ENCODE results near the gene SPNS3. TPM values are rescaled to one million over a fixed set of nuclear protein-coding genes. Genes with fewer than 3 reads are reported as not detected.
A peak's percentile ranks its signal among the peaks of the same experiment; 100 is the strongest.

Gene SPNS3
- total and polyA plus RNA-seq, 8 donors, result 0.37 to 0.92 (median 0.54) TPM; not detected in 4

DNA sequence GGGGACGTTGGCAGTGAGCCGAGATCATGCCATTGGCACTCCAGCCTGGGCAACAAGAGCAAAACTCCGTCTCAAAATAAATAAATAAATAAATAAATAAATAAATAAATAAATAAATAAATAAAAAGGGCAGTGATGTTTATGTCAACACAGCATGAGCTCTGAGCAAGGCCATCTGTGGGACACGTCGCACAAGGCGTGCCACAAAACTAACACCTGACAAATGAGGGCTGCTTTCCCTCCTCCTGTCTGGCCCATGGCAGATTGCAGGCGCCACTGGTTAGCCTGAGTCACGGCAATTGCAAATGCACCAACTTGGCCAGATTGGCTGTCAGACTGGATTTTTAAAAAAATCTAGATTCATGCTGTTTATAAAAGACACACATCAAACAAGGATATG, 25.9 kb upstream of the SPNS3 start:
- no peak overlapping the region for H3K4me3 ChIP-seq
- H3K27ac ChIP-seq, result peak overlapping the region in 2 of 5 donors; percentile 16 to 38
- no peaks in the 10 kb centered on the region for H3K27me3 ChIP-seq
- no peaks in the 10 kb centered on the region for H3K36me3 ChIP-seq
- peaks cover 0 to 3% (median 1%) of the 10 kb centered on the region in 4 donors for H3K4me1 ChIP-seq
- no peak for TF ChIP-seq EP300 (IDR thresholded peaks at IDR 0.05)
- TF ChIP-seq, protein P1, sequence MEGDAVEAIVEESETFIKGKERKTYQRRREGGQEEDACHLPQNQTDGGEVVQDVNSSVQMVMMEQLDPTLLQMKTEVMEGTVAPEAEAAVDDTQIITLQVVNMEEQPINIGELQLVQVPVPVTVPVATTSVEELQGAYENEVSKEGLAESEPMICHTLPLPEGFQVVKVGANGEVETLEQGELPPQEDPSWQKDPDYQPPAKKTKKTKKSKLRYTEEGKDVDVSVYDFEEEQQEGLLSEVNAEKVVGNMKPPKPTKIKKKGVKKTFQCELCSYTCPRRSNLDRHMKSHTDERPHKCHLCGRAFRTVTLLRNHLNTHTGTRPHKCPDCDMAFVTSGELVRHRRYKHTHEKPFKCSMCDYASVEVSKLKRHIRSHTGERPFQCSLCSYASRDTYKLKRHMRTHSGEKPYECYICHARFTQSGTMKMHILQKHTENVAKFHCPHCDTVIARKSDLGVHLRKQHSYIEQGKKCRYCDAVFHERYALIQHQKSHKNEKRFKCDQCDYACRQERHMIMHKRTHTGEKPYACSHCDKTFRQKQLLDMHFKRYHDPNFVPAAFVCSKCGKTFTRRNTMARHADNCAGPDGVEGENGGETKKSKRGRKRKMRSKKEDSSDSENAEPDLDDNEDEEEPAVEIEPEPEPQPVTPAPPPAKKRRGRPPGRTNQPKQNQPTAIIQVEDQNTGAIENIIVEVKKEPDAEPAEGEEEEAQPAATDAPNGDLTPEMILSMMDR (IDR thresholded peaks at IDR 0.05), result no peak
- TF ChIP-seq POLR2A (IDR thresholded peaks at IDR 0.05), result no peak
- peak in 1 of 3 donors; percentile 46 for TF ChIP-seq POLR2AphosphoS5 (IDR thresholded peaks at IDR 0.05)
- 41 to 65% (median 51%) methylated on average over 8 of the region's 8 CpGs for WGBS, 5 donors
- peak; percentile 58 to 69 for DNase-seq
- intact Hi-C loops (cut with DNase I; ENCODE audit: low total_unique reads), result no loop called here
- H3K9me3 ChIP-seq, result no peaks in the 10 kb centered on the region

- Histone ChIP-seq H3K27me3 (no peaks in the 10 kb centered on the region), H3K27ac (no peak overlapping the region), H3K9me3 (no peaks in the 10 kb centered on the region), H3K4me1 (peaks cover 0 to 9% (median 5%) of the 10 kb centered on the region in 4 donors), H3K4me3 (no peak overlapping the region), H3K36me3 (no peaks in the 10 kb centered on the region)
- no peak for DNase-seq
- 73 to 81% (median 79%) methylated on average over 6 of the region's 6 CpGs for WGBS, 5 donors
- intact Hi-C loops (cut with DNase I; ENCODE audit: low total_unique reads), result no loop called here
- TF ChIP-seq EP300 (IDR thresholded peaks at IDR 0.05), result no peak
- TF ChIP-seq POLR2AphosphoS5 (IDR thresholded peaks at IDR 0.05), result no peak
- TF ChIP-seq POLR2A (IDR thresholded peaks at IDR 0.05), result no peak
- TF ChIP-seq, protein P1 (IDR thresholded peaks at IDR 0.05), result no peak
Observed at GRCh38 chr17:4409659-4410058, 24.1 kb upstream of the SPNS3 start.

DNA sequence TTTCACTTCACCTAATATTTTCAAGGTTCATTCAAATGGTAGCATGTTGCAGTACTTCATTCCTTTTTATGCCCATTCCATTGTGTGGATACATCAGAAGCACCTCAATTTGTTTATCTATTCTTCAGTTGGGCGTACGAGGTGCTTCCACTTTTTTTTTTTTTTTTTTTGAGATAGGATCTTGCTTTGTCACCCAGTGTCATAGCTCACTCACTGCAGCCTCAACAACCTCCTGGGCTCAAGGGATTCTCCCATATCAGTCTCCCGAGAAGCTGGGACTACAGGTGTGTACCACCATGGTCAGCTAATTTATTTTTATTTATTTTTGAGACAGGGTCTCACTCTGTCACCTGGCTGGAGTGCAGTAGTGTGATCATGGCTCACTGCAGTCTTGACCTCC, 22.5 kb upstream of the SPNS3 start:
- Histone ChIP-seq H3K9me3 (no peaks in the 10 kb centered on the region), H3K27ac (no peak overlapping the region), H3K27me3 (no peaks in the 10 kb centered on the region), H3K4me3 (no peak overlapping the region), H3K4me1 (peaks cover 0 to 9% (median 5%) of the 10 kb centered on the region in 4 donors), H3K36me3 (no peaks in the 10 kb centered on the region)
- no peak for TF ChIP-seq POLR2AphosphoS5 (IDR thresholded peaks at IDR 0.05)
- TF ChIP-seq, protein P1 (IDR thresholded peaks at IDR 0.05), result no peak
- no peak for TF ChIP-seq POLR2A (IDR thresholded peaks at IDR 0.05)
- no peak for TF ChIP-seq EP300 (IDR thresholded peaks at IDR 0.05)
- intact Hi-C loops (cut with DNase I; ENCODE audit: low total_unique reads), result no loop called here
- WGBS, 5 donors, result 56 to 78% (median 73%) methylated on average over 3 of the region's 3 CpGs
- DNase-seq, result no peak

GRCh38 chr17:4412933-4413831, 20.6 kb upstream of the SPNS3 start:
- Histone ChIP-seq H3K27ac (no peak overlapping the region), H3K27me3 (no peaks in the 10 kb centered on the region), H3K4me3 (no peak overlapping the region), H3K4me1 (peaks cover 0 to 9% (median 5%) of the 10 kb centered on the region in 4 donors), H3K36me3 (no peaks in the 10 kb centered on the region), H3K9me3 (no peaks in the 10 kb centered on the region)
- 37 to 39% (median 38%) methylated on average over 20 to 27 of the region's 27 CpGs for WGBS, 5 donors
- DNase-seq, result peak; percentile 94 to 96
- TF ChIP-seq POLR2AphosphoS5 (IDR thresholded peaks at IDR 0.05), result peak in 2 of 3 donors; percentile 10 to 59
- TF ChIP-seq, protein P1 (IDR thresholded peaks at IDR 0.05), result peak in 5 of 7 experiments; percentile 80 to 92 (median 90)
- no peak for TF ChIP-seq POLR2A (IDR thresholded peaks at IDR 0.05)
- intact Hi-C loops (cut with DNase I; ENCODE audit: low total_unique reads), result no loop called here
